ENCODE measurements around the gene TMOD4.
"Not testable (repeated sequence)": the region's sequence is repeated elsewhere in the genome, so short reads cannot be mapped to it uniquely, and the experiment has no call there.

The TMOD4 gene

GRCh38 chr1:151175863-151176262 is at the start of gene TMOD4:
TMOD4 (minus strand) TSS chr1:151175981; CDS start chr1:151174875, 1,106 bp downstream.
- no peak for DNase-seq (ENCODE audit: low read depth in 2 of 3, low spot score in 2 of 3)

DNA sequence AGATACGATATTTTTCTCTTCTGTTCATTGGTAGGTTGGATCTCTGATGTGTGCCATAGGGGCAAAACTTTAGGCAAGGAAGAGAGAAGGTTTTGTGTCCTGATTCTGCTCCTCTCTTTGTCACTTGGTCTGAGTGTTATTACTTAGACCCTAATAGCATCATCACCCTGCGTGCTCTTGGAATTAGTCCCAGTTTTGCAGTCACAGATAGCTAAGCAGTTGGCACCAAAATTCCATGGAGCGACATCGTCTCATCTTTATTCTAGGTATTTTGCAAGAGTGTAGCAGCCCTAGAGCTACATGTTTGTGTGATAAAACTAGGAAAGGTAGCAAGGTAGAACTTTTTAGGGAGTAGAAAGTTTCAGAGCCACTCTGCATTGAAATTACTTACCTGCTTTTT is 46.3 kb upstream of the TMOD4 start:
- DNase-seq (ENCODE audit: low read depth in 2 of 3, low spot score in 2 of 3): no peak

GRCh38 chr1:151221616-151222015 is 45.8 kb upstream of the TMOD4 start:
- DNase-seq (ENCODE audit: low read depth in 2 of 3, low spot score in 2 of 3): no peak

GRCh38 chr1:151213560-151213959 is 37.8 kb upstream of the TMOD4 start:
- no peak for DNase-seq (ENCODE audit: low read depth in 2 of 3, low spot score in 2 of 3)

- no peak for DNase-seq (ENCODE audit: low read depth in 2 of 3, low spot score in 2 of 3)
These were observed 36.4 kb upstream of the TMOD4 start for GRCh38 chr1:151211972-151212705.

GRCh38 chr1:151210830-151211229 is 35.0 kb upstream of the TMOD4 start:
- no peak for DNase-seq (ENCODE audit: low read depth in 2 of 3, low spot score in 2 of 3)

DNA sequence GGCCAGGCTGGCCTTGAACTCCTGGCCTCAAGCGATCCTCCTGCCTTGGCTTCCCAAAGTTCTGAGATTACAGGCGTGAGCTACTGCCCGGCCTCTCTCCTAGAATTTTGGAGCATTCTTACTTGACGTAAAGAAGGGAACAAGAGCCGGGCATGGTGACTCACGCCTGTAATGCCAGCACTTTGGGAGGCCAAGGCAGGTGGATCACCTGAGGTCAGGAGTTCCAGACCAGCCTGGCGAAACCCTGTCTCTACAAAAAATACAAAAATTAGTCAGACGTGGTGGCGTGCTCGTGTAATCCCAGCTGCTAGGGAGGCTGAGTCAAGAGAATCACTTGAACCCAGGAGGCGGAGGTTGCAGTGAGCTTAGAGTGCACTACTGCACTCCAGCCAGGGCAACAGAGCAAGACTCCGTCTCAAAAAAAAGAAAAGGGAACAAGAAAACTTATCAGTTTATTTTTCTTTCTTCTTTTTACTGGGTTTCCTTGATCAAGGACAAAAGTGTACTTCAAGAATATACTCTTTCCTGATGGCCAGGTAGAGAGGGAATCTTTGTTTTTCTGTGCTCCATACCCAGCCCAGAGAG is 29.7 kb upstream of the TMOD4 start:
- DNase-seq (ENCODE audit: low read depth in 2 of 3, low spot score in 2 of 3): not testable (repeated sequence)

DNA sequence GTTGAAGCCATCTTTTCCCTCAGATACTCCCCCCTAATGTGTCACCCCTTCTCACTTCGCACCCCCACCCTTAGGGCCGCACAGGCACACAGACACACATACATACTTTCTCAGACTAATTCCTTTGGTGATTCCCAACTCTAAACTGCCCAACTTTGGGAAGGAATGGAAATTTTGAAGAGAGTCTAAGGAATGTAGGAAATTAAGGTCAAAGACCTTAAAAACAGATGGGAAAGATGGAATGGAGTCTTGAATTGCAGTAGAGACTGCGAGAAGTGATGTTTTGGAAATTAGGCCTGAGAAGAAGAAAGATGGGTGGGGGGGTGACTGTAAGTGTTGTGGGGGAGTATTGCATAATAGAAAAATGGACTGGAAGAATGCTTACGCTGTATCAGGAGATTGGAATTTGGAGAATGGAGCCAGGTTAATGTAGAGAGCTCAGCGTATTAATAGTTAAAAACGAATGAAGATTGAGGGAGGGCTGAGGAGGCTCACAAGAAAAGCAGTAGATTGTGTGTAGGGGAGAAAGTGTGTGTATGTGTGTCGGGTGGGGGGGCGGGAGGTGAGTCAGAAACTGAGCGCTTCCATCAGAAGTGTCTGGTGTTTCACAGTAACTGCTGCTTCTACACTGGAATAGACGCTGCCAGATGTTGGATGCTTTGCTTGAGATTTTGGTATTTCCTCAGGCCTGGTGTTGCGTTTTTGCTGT is 24.2 kb upstream of the TMOD4 start:
- no peak for DNase-seq (ENCODE audit: low read depth in 2 of 3, low spot score in 2 of 3)

DNA sequence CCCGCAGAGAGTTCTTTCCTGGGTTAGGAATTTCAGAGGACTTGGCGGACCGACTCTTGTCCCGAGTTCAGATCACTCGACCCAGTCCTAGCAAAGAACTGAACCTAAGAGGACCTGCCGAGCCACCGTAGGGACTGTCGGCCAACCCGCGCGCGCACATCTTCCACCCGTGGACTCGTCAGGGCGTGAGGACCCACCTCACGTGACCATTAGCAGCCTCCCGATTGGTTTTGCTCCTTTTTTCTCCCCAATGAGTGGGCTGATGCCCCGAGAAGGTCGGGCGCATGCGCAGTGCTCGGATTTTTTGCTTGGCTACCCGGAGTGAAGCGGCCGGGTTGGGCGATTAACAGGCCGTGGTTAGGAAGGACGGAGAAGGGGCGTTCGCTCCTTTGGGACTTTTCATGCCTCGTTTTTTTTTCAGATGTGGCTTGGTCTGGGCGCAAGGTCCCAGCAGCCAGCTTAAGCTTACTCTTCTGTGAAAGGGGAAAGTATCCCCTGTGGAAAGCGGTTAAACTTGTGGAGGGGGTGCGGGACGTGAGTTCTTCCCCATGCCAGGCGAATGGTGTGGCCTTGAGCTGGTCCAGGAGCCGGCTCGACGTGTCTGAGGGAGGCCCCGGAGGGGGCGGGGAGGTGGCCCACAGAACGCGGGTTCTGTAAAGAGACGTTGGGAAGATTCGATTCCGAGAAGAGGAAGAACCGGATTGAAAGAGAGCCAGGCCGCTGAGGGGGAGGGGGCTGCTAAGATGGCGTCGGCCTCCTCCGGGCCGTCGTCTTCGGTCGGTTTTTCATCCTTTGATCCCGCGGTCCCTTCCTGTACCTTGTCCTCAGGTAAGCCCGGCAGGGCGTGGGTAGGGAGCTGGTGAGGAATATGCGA is 22.7 kb upstream of the TMOD4 start, which contains the start of gene PIP5K1A:
Gene PIP5K1A (plus strand): TSS at position 299 of the 874 bp plus-strand sequence. CDS start 445 bp downstream, at position 744.
- DNase-seq (ENCODE audit: low read depth in 2 of 3, low spot score in 2 of 3): peak; percentile 94 to 100 (median 98)

GRCh38 chr1:151197863-151198253 is 22.1 kb upstream of the TMOD4 start:
- no peak for DNase-seq (ENCODE audit: low read depth in 2 of 3, low spot score in 2 of 3)

GRCh38 chr1:151196292-151196800 is 20.6 kb upstream of the TMOD4 start:
- DNase-seq (ENCODE audit: low read depth in 2 of 3, low spot score in 2 of 3): no peak

DNA sequence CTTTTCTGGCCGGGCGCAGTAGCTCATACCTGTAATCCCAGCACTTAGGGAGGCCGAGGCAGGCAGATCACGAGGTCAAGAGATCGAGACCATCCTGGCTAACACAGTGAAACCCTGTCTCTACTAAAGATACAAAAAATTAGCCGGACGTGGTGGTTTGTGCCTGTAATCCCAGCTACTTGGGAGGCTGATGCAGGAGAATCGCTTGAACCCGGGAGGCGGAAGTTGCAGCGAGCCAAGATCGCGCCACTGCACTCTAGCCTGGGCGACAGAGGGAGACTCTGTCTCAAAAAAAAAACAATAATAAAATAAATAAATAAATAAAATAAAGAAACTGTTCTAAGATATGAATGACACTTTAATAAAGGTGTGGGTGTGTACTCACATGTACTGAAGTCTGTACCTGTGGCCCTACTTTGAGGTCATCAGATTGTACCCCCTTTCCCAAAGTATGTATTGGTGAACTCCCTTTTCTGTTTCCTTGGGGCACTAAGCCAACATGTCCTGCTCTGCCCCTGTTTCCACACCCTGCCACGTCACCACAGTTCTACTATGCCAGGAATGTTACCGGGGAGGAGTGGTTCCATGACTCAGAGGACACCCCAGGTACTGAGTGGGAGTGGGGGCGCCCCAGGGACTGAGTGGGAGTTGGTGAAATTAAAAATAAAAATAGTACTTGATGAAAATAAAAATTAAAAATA is 19.3 kb upstream of the TMOD4 start:
- DNase-seq (ENCODE audit: low read depth in 2 of 3, low spot score in 2 of 3): not testable (repeated sequence)

- DNase-seq (ENCODE audit: low read depth in 2 of 3, low spot score in 2 of 3): no peak
These were observed 18.1 kb upstream of the TMOD4 start for GRCh38 chr1:151193856-151194255.

DNA sequence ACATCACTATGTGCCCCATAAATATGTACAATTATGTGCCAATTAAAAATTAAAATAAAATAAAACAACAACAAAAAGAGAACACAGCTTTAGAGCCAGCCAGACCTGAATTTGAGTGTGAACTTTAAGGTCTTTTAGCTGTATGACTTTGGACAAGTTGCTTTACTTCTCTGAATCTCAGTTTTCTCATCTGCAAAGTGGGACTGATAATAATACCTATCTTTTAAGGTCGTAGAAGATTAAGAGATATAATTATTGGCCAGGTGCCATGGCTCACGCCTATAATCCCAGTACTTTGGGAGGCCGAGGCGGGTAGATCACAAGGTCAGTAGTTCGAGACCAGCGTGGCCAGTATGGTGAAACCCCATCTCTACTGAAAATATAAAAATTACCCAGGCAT is 17.5 kb upstream of the TMOD4 start:
- no peak for DNase-seq (ENCODE audit: low read depth in 2 of 3, low spot score in 2 of 3)

DNA sequence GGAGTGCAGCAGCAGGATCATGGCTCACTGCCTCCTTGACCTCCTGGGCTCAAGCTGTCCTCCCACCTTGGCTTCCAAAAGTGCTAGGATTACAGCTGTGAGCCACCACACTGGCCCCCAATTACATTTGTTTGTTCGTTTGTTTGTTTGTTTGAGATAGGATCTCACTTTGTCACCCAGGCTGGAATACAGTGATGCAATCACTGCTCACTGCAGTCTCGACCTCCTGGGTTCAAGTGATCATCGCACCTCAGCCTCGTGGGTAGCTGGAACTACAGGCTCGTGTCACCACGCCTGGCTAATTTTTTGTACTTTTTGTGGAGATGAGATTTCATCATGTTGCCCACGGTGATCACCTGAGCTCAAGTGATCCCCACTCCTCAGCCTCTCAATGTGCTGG is 16.3 kb upstream of the TMOD4 start:
- DNase-seq (ENCODE audit: low read depth in 2 of 3, low spot score in 2 of 3): no peak

DNA sequence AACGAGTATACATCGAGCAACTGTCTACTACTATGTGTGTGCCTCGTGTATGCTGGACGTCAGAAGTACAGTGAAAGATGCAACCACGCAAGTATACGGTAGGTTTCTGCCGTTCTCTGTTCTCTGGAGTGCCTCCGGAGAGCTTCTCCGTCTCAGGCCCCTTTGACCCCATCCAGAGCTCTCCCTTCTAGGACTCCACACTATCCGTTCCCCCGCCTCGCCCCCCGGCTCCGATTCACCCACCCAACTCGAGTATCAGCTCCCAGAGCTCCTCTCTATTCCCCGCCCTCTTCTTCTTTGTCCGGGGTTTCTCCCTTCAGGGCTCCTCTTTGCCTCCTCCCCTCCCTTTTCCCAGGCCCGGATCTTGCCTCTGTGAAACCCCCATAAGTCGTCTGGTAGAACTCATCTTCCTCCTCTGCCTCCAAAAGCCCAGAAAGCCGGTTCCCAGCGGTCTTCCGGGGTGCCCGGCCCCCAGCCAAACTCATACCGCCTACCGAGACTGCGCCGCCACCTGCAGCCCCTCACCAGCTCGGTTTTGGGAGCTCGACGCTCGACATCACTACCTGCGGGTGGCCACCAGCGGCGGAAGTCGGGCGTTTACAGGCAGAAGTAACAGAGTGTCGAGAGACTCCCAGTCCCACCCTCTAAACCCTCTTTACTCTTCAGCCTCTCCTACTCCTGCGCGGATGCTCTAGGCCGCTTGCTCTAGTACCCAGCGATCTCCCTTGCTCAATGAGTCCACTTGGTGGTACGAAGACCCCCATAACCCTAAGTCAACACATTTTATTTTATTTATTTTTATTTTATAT is 14.1 kb upstream of the TMOD4 start, which contains the start of gene VPS72:
Gene VPS72 (minus strand): TSS at position 561 of the 809 bp plus-strand sequence. CDS start 76 bp downstream, at position 485.
- DNase-seq (ENCODE audit: low read depth in 2 of 3, low spot score in 2 of 3): peak; percentile 56 to 69 (median 61)

DNA sequence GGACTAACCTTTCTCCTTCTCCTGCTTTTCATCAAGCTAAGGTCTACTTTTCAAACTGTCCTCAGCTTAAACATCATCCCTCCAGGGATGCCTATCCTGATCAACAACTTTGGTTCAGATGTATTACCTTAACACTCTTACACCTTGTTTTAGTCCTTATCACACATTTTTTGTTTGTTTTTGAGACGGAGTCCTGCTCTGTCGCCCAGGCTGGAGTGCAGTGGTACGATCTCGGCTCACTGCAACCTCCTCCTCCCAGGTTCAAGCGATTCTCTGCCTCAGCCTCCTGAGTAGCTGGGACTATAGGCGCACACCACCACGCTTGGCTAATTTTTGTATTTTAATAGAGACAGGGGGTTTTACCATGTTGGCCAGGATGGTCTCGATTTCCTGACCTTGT is 12.9 kb upstream of the TMOD4 start:
- not testable (repeated sequence) for DNase-seq (ENCODE audit: low read depth in 2 of 3, low spot score in 2 of 3)

GRCh38 chr1:151187205-151187604 is 11.4 kb upstream of the TMOD4 start:
- DNase-seq (ENCODE audit: low read depth in 2 of 3, low spot score in 2 of 3): no peak

- no peak for DNase-seq (ENCODE audit: low read depth in 2 of 3, low spot score in 2 of 3)
These were observed 8.4 kb upstream of the TMOD4 start for GRCh38 chr1:151184211-151184610.
